ENCODE measurements around the gene FAXDC2. TPM values are rescaled to one million over a fixed set of nuclear protein-coding genes. Genes with fewer than 3 reads are reported as not detected.

Gene FAXDC2
- total and polyA plus RNA-seq, 9 donors, result 15.2 to 120 (median 27.6) TPM

- Histone ChIP-seq H3K4me3 (no peak overlapping the region), H3K4me1 (ENCODE audit: insufficient read depth) (peaks cover 6% of the 10 kb centered on the region), H3K9me3 (no peaks in the 10 kb centered on the region), H3K27ac (no peak overlapping the region), H3K27me3 (no peaks in the 10 kb centered on the region), H3K36me3 (no peaks in the 10 kb centered on the region)
- 92 to 95% (median 92%) methylated on average over 5 of the region's 5 CpGs for WGBS, 3 donors
- TF ChIP-seq POLR2A (IDR thresholded peaks at IDR 0.05) (no peak), CTCF (IDR thresholded peaks at IDR 0.05) (no peak), EP300 (IDR thresholded peaks at IDR 0.05) (no peak)
- intact Hi-C loops (cut with DNase I), result no loop called here
- no peak for DNase-seq
Observed at GRCh38 chr5:154820383-154820782, 30.0 kb downstream of the FAXDC2 start.

GRCh38 chr5:154819546-154819945 is 30.9 kb downstream of the FAXDC2 start:
- Histone ChIP-seq H3K4me1 (ENCODE audit: insufficient read depth) (peaks cover 6% of the 10 kb centered on the region), H3K27me3 (no peaks in the 10 kb centered on the region), H3K36me3 (no peaks in the 10 kb centered on the region), H3K9me3 (no peaks in the 10 kb centered on the region), H3K4me3 (no peak overlapping the region), H3K27ac (no peak overlapping the region)
- no peak for DNase-seq
- 74 to 80% (median 78%) methylated on average over 7 of the region's 7 CpGs for whole genome bisulfite sequencing, 3 donors
- TF ChIP-seq EP300 (IDR thresholded peaks at IDR 0.05) (no peak), POLR2A (IDR thresholded peaks at IDR 0.05) (no peak), CTCF (IDR thresholded peaks at IDR 0.05) (no peak)
- intact Hi-C loops (cut with DNase I), result loop anchor here in 1 of 4 donors (10.0 kb wide), 1 partner anchor 155 kb away; no protein-coding TSS in a partner anchor

GRCh38 chr5:154818471-154819116 is 31.8 kb downstream of the FAXDC2 start:
- DNase-seq, result no peak
- Histone ChIP-seq H3K4me1 (ENCODE audit: insufficient read depth) (peaks cover 6% of the 10 kb centered on the region), H3K4me3 (no peak overlapping the region), H3K9me3 (no peaks in the 10 kb centered on the region), H3K27me3 (no peaks in the 10 kb centered on the region), H3K27ac (peak overlapping the region in 1 of 2 donors; percentile 30), H3K36me3 (no peaks in the 10 kb centered on the region)
- intact Hi-C loops (cut with DNase I), result loop anchor here in 1 of 4 donors (10.0 kb wide), 1 partner anchor 154 kb away; no protein-coding TSS in a partner anchor
- WGBS, 3 donors, result 39 to 48% (median 43%) methylated on average over 2 of the region's 2 CpGs
- TF ChIP-seq POLR2A (IDR thresholded peaks at IDR 0.05) (no peak), EP300 (IDR thresholded peaks at IDR 0.05) (no peak), CTCF (IDR thresholded peaks at IDR 0.05) (no peak)

GRCh38 chr5:154817815-154818214 is 32.6 kb downstream of the FAXDC2 start:
- WGBS, 3 donors, result 74 to 83% (median 76%) methylated on average over 6 of the region's 6 CpGs
- Histone ChIP-seq H3K36me3 (no peaks in the 10 kb centered on the region), H3K4me3 (no peak overlapping the region), H3K27ac (peak overlapping the region in 1 of 2 donors; percentile 30), H3K4me1 (ENCODE audit: insufficient read depth) (peaks cover 2% of the 10 kb centered on the region), H3K9me3 (no peaks in the 10 kb centered on the region), H3K27me3 (no peaks in the 10 kb centered on the region)
- intact Hi-C loops (cut with DNase I), result loop anchor here in 1 of 4 donors (10.0 kb wide), 1 partner anchor 153 kb away; no protein-coding TSS in a partner anchor
- no peak for DNase-seq
- TF ChIP-seq POLR2A (IDR thresholded peaks at IDR 0.05) (no peak), CTCF (IDR thresholded peaks at IDR 0.05) (no peak), EP300 (IDR thresholded peaks at IDR 0.05) (no peak)

All from ovary (tissue), 9 donors.